EL (cell line): ENCODE results near the gene RNF223.
"Not testable (repeated sequence)": the region's sequence is repeated elsewhere in the genome, so short reads cannot be mapped to it uniquely, and the experiment has no call there.

Experiments used
- DNase-seq: peaks from one replicate; pipeline ENCODE4 v3.0.0-alpha.2; 2016

RNF223 gene

GRCh38 chr1:1058088-1058905 lies 15.8 kb downstream of the RNF223 start:
- no peak for DNase-seq

GRCh38 chr1:1057769-1058087 lies 16.4 kb downstream of the RNF223 start:
- DNase-seq, result not testable (repeated sequence)

GRCh38 chr1:1055841-1056736 lies 18.0 kb downstream of the RNF223 start:
- DNase-seq, result no peak

- no peak for DNase-seq
These were observed 19.1 kb downstream of the RNF223 start for GRCh38 chr1:1054971-1055370.

- DNase-seq, result no peak
These were observed 19.9 kb downstream of the RNF223 start for GRCh38 chr1:1054099-1054700.

GRCh38 chr1:1053682-1054081 lies 20.4 kb downstream of the RNF223 start:
- DNase-seq, result no peak

GRCh38 chr1:1053022-1053421 lies 21.1 kb downstream of the RNF223 start:
- DNase-seq, result no peak

- DNase-seq, result no peak
These were observed 21.9 kb downstream of the RNF223 start for GRCh38 chr1:1052003-1052840.

GRCh38 chr1:1051127-1051810 lies 22.8 kb downstream of the RNF223 start:
- no peak for DNase-seq

GRCh38 chr1:1050577-1051052 lies 23.5 kb downstream of the RNF223 start:
- DNase-seq, result no peak

- DNase-seq, result no peak
These were observed 24.6 kb downstream of the RNF223 start for GRCh38 chr1:1049318-1050165.

- no peak for DNase-seq
These were observed 25.3 kb downstream of the RNF223 start for GRCh38 chr1:1048765-1049164.

GRCh38 chr1:1047963-1048362 lies 26.1 kb downstream of the RNF223 start:
- DNase-seq, result no peak

- no peak for DNase-seq
These were observed 26.7 kb downstream of the RNF223 start for GRCh38 chr1:1047407-1047806.

GRCh38 chr1:1046767-1047166 lies 27.3 kb downstream of the RNF223 start:
- DNase-seq, result no peak

GRCh38 chr1:1046243-1046642 lies 27.9 kb downstream of the RNF223 start:
- DNase-seq, result no peak

- DNase-seq, result no peak
These were observed 29.0 kb downstream of the RNF223 start for GRCh38 chr1:1045129-1045528.

- no peak for DNase-seq
These were observed 29.5 kb downstream of the RNF223 start for GRCh38 chr1:1044455-1045078.

- no peak for DNase-seq
These were observed 30.2 kb downstream of the RNF223 start for GRCh38 chr1:1043921-1044320.

GRCh38 chr1:1043411-1043810 lies 30.7 kb downstream of the RNF223 start:
- no peak for DNase-seq

GRCh38 chr1:1042835-1043234 lies 31.3 kb downstream of the RNF223 start:
- no peak for DNase-seq
